GM19467 (cell line): ENCODE data around the gene ABCC9.
"Not testable (repeated sequence)": the region's sequence is repeated elsewhere in the genome, so short reads cannot be mapped to it uniquely, and the experiment has no call there.

Experiments used
- ATAC-seq: cut with Tn5 transposase; IDR thresholded peaks from one replicate; pipeline ENCODE4 v1.9.1; 2021; ENCODE audit warnings: mild to moderate bottlenecking, moderate library complexity; ENCODE audit not compliant: unreplicated experiment

ABCC9 gene

DNA sequence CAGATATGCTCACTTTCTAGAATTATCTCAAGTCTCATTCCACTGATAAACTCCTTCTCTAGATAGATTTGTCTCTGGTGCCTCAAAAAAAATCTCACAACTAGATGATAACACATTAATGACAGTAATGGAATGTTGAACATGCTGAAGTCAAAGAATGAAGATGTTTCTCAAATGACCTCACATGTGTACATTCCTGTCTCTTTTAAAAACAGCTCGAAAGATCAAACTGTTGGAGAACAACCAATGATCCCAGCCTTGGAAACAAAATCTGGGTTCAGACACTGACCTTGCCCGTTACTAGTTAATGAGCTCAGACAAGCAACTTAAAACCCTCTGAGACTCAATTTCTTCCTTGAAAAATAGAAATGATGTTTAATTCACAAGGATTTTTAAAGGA is 122.0 kb downstream of the ABCC9 start:
- no peak for ATAC-seq

DNA sequence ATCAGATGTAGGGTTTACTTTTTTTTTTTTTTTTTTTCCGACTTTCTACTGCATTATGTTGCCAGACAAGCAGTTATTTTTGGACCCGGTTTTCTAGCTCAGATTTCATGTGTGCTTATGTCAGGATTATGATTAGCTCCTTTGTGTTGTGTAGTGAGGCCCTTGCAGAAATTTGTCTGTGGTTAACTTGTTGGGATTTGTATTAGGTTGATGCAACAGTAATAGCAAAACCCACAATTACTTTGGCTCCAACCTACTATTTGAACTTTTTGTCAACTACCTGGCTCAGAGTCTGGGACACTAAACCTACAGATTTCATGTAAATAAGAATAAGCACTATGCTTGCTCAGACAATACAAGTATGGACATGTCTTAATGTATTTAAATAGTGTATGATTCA is 122.6 kb downstream of the ABCC9 start:
- ATAC-seq: no peak

DNA sequence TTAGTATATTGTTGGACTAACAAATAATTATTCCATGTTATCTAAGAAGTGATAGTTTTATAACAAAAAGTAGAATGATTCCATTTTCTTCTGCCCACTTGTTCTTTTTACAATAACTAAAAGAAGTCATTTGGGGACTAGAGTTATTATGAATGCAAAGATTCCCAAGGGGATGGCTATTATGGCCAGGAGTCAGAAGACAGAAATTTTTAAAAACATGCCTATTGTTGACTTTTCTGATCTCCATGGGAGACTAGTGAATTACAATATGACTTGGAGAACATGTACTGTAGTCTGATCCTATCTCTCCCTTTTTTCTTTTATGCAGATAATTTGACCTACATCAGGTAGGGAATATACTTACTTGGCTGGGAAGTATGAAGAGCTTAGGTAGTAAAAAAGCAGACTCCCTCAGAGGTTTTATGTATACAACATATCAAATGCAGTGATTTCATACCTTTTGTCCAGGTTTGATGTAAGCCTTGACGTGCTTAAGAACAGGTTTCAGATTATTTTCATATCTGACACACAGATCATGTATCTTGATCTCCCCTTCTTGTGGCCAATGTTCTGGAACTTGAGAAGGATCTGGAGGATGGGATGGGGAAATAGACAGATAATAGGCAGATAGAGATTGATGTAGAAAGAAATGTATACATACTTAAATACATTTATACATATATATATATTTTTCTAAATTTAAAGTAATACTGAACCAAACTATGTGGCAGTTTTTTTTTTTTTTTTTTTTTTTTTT is 125.7 kb downstream of the ABCC9 start:
- ATAC-seq: no peak

DNA sequence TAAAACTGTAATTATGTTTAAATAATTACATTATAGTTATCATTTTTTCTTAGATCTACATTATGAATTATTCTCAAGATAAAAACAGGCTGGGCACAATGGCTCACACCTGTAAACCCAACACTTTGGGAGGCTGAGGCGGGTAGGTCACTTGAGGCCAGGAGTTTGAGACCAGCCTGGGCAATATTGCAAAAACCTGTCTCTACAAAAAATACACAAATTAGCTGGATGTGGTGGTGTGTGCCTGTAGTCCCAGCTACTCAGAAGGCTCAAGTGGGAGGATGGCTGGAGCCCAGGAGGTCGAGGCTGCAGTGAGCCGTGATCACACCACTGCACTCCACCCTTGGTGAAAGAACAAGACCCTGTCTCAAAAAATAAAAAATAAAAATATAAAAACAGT is 126.4 kb downstream of the ABCC9 start:
- ATAC-seq: no peak

DNA sequence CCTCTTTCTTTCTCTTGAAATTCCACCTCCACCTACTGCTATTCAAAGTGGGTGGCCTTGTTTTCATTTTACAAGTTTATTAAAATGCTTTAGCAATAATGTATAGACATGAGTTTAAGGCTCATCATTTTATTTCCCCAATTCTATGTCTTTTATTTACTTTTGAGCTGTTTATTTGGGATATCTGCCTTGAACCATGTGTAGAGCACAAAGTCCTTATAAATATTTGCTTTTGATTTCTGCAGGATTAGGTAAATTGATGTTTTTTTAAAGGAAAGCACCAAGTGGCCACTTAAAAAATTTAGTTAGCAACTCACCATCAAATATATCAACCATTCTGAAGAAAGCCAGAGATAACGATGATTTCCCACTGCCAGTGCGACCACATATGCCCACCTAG is 126.9 kb downstream of the ABCC9 start:
- no peak for ATAC-seq

DNA sequence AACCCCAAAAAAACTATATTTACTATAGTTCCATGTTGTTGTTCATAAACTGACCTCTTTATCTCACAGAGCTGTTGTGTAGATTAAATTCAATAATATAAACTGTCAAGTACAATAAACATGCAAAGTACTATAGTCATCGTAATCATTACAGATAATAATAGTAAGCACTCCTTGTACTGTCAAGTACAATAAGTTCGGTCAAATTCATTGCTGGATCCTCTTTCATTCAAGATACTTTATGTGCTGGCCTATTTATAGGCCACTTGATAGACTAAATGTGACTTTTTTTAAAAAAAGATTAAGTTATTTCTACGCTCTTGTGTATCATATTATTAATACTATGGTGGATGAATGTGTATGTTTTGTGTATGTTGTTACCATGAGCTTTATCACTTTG is 127.5 kb downstream of the ABCC9 start:
- no peak for ATAC-seq

DNA sequence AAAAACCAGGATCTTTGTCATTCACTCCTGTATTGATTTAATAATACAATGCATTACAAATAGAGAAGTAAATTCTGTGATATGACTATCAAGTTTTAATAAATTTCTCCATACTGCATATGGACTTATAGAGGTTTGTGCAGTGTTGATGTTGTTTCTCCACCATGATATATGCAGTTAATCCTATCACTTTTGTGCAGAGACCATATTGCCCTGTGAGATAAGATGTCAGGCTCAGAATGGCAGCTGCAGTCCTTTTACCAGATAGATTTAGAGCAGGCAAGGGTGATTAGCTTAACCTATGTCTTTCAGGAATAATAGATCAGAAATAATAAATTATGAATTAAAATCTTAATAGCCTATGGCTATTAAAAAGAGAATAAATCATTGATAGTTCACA is 128.1 kb downstream of the ABCC9 start:
- no peak for ATAC-seq

DNA sequence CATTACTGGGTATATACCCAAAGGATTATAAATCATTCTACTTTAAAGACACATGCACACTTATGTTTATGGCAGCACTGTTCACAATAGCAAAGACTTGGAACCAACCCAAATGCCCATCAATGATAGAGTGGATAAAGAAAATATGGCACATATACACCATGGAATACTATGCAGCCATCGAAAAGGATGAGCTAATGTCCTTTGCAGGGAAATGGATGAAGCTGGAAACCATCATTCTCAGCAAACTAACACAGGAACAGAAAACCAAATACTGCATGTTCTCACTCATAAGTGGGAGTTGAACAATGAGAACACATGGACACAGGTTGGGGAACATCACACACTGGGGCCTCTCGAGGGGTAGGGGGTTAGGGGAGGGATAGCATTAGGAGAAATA is 128.9 kb downstream of the ABCC9 start:
- ATAC-seq: not testable (repeated sequence)

DNA sequence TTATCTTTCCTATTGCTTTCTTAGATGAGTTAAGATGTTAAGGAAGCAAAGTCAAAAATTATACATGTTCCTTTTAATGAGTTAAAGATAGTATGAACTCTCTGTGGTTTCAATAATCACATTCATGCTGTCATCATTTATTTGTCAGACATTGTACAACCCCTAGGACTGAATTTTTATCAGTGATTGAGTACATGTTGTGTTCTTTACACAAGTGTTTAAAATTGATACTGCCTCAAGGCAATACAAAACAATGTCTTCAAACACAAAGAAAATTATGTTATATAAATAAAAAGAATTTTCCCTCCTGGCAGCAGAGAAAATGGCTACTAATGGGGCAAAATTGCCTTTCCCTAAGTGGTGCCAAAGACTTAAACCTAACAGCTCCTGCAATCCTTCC is 132.1 kb downstream of the ABCC9 start:
- no peak for ATAC-seq

DNA sequence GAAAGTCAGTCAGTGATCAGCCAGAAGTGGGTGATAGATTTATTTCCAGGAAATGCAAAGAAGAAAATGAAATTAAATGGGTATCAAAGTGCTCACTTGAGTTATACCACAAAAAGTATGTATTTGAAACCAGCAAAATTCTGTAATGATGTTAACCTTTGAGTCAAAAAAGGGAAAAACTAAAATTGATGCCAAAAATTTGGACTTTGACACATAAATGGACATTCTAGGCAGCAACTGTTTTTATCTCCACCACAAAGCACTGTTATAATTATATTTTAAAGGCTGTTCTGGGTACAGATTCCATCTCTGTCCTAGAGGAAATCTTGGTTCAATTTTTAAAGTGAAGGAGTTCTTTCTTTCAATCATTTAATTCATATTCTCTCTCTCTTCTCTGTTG is 135.0 kb downstream of the ABCC9 start:
- no peak for ATAC-seq

DNA sequence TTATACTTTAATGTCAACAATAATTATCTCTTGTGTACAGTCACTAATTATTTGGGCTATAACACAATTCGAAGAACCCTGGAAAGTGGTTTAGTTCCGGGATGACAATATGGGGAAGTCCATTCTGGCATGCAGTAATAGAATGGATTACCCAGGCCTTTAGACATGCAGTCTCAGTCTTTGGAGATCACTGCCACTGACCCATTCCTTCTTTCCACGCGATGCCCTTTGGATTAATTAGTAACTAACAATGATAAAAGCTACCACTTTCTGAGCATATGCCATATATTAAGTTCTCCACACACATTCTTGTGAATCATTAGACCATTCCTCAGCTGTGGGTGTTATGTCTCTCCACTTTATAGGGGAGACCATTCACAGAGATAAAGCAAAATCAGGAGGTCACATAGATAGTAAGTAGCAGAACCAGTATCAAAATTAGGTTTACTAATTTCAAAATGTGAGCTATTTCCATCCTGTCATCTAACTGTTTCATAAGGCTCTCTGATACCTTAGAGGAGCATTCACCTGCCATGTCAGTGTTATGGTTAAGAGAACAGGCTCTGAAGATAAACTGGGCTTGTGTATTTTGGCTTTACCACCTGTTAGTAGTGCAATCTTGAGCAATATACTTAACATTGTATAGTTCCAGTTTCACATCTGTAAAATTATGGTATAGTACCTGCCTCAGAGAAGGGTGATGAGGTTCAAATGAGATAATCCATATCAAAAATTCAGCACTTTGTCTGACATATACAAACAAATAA is 139.5 kb downstream of the ABCC9 start:
- no peak for ATAC-seq

DNA sequence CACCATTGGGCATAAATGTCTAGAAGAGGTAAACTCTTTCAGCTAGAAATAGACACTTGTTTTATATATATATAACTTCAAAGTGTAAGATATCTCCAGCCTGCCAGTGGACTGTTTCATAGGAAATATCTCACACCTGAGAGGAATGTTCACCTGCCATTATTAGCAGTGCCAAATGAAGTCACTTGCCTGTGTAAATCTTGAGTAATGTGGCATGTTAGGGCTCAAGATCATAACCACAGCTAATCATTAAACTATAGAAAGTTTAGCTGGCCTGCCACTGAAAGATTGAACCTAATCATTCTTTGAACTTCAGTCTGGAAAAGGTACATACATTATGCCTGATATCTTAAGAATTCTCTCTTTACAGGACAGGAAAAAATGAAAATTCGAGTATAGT is 141.2 kb downstream of the ABCC9 start:
- ATAC-seq: no peak

DNA sequence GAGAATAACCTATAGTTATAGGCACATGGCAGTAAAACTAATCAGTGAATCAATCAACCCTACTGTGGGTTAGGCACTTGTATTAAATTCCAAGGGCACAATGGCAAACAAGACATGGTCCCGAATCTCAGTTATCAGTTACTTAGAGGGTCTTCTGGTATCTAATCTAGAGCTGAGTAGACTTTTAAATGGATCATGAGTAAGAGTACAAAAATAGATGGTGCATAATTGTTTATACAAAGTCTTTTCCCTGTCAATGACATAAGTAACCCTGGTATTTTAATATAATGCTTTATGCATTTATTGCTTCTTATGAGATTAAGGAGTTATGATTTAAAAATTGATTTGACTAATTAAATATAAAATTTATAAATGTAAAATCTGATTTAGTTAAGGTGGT is 143.7 kb downstream of the ABCC9 start:
- ATAC-seq: no peak

DNA sequence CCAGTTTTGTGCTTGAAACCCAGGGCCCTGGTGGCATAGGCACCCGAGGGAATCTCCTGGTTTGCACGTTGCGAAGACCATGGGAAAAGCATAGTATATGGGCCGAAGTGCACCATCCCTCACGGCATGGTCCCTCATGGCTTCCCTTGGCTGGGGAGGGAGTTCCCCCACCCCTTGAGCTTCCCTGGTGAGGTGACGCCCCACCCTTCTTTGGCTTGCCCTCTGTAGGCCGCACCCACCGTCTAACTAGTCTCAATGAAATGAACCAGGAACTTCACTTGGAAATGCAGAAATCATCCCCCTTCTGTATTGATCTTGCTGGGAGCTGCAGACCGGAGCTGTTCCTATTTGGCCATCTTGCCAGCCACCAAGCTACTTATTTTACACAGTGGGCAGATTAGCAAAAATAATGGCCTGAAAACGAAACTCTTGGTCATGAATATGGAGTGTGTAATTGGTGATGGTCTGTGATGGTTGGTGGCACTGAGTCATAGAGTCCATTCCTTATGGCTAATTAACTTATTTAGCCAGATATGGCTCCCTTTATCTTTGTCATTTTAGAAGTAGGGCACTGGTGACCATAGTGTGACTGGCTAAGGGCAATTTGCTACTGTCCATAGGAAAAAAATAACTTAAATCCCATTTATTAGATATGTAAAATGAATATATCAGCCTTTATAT is 145.4 kb downstream of the ABCC9 start:
- ATAC-seq: no peak

DNA sequence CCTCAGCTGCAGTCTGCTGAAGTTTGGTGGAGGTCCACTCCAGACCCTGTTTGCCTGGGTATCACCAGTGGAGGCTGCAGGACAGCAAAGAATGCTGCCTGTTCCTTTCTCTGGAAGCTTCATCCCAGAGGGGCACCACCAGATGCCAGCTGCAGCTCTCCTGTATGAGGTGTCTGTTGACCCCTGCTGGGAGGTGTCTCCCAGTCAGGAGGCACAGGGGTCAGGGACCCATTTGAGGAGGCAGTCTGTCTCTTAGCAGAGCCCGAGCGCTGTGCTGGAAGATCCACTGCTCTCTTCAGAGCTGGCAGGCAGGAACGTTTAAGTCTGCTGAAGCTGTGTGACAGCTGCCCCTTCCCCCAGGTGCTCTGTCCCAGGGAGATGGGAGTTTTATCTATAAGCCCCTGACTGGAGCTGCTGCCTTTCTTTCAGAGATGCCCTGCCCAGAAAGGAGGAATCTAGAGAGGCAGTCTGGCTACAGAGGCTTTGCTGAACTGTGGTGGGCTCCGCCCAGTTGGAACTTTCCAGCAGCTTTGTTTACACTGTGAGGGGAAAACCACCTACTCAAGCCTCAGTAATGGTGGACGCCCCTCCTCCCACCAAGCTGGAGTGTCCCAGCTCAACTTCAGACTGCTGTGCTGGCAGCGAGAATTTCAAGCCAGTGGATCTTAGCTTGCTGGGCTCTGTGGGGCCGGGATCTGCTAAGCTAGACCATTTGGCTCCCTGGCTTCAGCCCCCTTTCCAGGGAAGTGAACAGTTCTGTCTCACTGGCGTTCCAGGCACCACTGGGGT is 146.2 kb downstream of the ABCC9 start:
- not testable (repeated sequence) for ATAC-seq

DNA sequence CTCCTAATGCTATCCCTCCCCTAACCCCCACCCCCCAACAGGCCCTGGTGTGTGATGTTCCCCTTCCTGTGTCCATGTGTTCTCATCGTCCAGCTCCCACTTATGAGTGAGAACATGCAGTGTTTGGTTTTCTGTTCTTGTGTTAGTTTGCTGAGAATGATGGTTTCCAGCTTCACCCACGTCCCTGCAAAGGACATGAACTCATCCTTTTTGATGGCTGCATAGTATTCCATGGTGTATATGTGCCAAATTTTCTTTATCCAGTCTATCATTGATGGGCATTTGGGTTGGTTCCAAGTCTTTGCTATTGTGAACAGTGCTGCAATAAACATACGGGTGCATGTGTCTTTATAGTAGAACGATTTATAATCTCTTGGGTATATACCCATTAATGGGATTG is 151.5 kb downstream of the ABCC9 start:
- not testable (repeated sequence) for ATAC-seq

DNA sequence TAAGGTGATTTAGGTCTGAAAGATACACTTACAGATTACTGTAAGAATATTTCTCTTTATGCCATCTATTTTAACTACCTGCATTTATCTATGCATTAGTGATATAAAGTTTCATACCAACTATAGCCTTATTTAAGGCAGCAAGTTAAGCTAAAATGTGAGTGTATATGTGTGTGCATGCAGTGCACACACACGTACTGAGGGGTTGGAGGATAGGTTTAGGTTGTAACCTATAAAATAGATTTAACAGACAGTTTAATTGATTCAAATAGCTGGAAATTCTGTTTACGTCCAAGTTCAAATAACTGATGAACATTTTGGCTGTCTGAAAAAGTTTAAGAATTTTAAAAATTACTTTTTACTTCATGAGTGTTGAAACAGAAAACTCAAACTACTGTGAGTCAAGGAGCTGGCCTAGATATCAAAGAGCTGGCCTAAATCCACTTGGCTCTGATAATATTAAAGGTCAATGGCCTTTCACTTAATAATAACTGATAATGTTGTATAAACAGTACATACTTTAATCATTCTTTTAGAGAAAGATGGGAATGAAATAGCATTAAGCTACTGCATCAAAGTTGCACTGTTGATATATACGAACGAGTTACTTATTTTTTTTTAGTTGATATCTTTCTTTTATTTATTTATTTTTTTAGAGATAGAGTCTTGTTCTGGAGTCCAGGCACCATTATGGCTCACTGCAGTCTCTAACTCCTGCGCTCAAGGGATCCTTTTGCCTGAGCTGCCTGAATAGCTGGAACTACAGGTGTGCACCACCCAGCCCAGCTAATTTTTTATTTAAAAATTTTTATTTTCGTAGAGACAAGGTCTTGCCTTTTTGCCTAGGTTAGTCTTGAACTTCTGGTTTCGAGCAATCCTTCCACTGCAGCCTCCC is 152.9 kb downstream of the ABCC9 start:
- no peak for ATAC-seq

DNA sequence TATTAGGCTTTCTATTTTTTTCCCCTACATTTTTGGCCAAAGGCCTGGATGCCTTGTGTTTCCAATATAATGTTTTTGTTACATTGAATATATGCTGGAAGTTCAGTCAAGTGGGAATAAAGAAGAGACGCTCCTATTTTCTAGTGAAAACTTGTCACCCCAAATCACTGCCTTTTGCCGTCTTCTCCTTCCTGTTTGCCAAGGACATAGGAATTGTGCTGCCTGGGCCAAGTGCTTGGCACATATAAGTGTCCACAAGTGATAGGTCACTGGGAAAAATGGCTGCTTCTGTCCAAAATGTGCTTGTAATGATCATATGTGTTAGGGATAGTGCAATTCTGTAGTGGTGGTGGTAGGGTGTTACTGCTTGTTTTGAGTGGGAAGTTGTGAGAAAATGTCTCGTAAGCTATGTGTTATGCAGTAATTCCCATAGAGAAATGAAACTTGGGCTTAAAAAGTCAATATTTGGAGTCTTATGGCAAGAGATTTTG is 155.1 kb downstream of the ABCC9 start:
- no peak for ATAC-seq

DNA sequence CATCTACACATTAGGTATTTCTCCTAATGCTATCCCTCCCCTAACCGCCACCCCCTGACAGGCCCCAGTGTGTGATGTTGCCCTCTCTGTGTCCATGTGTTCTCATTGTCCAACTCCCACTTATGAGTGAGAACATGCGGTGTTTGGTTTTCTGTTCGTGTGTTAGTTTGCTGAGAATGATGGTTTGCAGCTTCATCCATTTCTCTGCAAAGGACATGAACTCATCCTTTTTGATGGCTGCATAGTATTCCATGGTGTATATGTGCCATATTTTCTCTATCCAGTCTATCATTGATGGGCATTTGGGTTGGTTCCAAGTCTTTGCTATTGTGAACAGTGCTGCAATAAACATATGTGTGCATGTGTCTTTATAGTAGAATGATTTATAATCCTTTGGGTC is 158.5 kb downstream of the ABCC9 start:
- ATAC-seq: not testable (repeated sequence)

DNA sequence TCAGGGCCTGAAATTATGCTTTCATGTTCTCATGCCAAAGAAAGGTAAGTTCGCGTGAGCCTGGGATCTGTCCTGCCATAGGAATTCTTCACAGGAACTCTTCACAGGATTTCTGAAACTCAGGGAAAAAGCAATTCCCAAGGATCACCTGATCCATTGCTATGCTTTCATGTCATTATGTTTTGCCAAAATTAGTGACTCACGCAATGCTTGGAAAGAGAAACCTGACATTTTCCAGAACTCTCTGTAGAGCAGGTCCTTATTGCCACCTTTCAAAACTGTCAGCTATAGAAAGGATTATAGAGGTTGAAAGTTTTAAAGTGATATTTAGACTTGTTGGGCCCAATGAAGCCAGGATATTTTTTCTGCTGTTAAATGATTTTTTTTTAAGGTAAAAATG is 160.4 kb downstream of the ABCC9 start:
- ATAC-seq: no peak
